ENCODE measurements around the gene ITIH2. TPM values are rescaled to one million over a fixed set of nuclear protein-coding genes. Genes with fewer than 3 reads are reported as not detected.

The ITIH2 gene
- total RNA-seq, 1 donor = not detected

DNA sequence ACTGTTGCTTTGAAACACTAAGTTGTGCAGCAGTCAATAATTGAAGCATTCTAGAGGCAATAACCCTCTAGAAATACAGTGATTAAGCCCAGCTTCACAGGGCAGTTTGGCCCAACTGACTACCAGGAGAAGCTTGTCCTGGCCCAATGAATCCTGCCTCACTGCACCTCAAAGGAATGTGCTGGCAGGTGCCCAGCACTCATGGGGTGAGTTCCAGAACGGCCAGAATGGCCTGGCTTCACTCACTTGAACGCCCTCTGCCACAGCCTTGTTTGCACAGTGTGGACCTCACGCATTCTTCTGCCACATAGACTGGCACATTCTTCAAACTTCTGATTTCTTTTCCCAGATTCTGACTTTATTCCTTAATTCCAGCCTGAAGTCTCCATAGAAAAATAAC, 6.6 kb upstream of the ITIH2 start:
- H3K79me2 ChIP-seq (ENCODE audit: insufficient read depth, low read length) = no peaks in the 10 kb centered on the region
- H4K20me1 ChIP-seq (ENCODE audit: insufficient read depth, low read length) = no peaks in the 10 kb centered on the region
- no peaks in the 10 kb centered on the region for H3K36me3 ChIP-seq (ENCODE audit: insufficient read depth, low read length)
- TF ChIP-seq, protein P1, sequence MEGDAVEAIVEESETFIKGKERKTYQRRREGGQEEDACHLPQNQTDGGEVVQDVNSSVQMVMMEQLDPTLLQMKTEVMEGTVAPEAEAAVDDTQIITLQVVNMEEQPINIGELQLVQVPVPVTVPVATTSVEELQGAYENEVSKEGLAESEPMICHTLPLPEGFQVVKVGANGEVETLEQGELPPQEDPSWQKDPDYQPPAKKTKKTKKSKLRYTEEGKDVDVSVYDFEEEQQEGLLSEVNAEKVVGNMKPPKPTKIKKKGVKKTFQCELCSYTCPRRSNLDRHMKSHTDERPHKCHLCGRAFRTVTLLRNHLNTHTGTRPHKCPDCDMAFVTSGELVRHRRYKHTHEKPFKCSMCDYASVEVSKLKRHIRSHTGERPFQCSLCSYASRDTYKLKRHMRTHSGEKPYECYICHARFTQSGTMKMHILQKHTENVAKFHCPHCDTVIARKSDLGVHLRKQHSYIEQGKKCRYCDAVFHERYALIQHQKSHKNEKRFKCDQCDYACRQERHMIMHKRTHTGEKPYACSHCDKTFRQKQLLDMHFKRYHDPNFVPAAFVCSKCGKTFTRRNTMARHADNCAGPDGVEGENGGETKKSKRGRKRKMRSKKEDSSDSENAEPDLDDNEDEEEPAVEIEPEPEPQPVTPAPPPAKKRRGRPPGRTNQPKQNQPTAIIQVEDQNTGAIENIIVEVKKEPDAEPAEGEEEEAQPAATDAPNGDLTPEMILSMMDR (IDR thresholded peaks at IDR 0.05; ENCODE audit: extremely low read depth, low read depth, low read length) = no peak
- no peaks in the 10 kb centered on the region for H3K27me3 ChIP-seq (ENCODE audit: insufficient read depth, low read length)
- DNase-seq (ENCODE audit: insufficient read length, low spot score, missing footprints) = no peak
- H3K4me1 ChIP-seq (ENCODE audit: insufficient read depth, low read length) = no peaks in the 10 kb centered on the region
- H3K9me3 ChIP-seq (ENCODE audit: low read depth, low read length) = no peaks in the 10 kb centered on the region
- no peak overlapping the region for H3K27ac ChIP-seq (ENCODE audit: low read depth, low read length)
- no peak overlapping the region for H3K4me3 ChIP-seq (ENCODE audit: insufficient read depth, low read length)
- H2AFZ ChIP-seq (ENCODE audit: low read length) = no peak overlapping the region
- no peak overlapping the region for H3K4me2 ChIP-seq (ENCODE audit: insufficient read depth, low read length)

- Histone ChIP-seq H2AFZ (ENCODE audit: low read length) (no peak overlapping the region), H4K20me1 (ENCODE audit: insufficient read depth, low read length) (no peaks in the 10 kb centered on the region), H3K27ac (ENCODE audit: low read depth, low read length) (no peak overlapping the region), H3K27me3 (ENCODE audit: insufficient read depth, low read length) (no peaks in the 10 kb centered on the region), H3K9me3 (ENCODE audit: low read depth, low read length) (no peaks in the 10 kb centered on the region), H3K36me3 (ENCODE audit: insufficient read depth, low read length) (no peaks in the 10 kb centered on the region), H3K4me2 (ENCODE audit: insufficient read depth, low read length) (no peak overlapping the region), H3K4me3 (ENCODE audit: insufficient read depth, low read length) (no peak overlapping the region), H3K4me1 (ENCODE audit: insufficient read depth, low read length) (no peaks in the 10 kb centered on the region), H3K79me2 (ENCODE audit: insufficient read depth, low read length) (no peaks in the 10 kb centered on the region)
- no peak for DNase-seq (ENCODE audit: insufficient read length, low spot score, missing footprints)
- TF ChIP-seq, protein P1 (IDR thresholded peaks at IDR 0.05; ENCODE audit: extremely low read depth, low read depth, low read length) = no peak
These were observed 5.7 kb upstream of the ITIH2 start for GRCh38 chr10:7697426-7697825.

DNA sequence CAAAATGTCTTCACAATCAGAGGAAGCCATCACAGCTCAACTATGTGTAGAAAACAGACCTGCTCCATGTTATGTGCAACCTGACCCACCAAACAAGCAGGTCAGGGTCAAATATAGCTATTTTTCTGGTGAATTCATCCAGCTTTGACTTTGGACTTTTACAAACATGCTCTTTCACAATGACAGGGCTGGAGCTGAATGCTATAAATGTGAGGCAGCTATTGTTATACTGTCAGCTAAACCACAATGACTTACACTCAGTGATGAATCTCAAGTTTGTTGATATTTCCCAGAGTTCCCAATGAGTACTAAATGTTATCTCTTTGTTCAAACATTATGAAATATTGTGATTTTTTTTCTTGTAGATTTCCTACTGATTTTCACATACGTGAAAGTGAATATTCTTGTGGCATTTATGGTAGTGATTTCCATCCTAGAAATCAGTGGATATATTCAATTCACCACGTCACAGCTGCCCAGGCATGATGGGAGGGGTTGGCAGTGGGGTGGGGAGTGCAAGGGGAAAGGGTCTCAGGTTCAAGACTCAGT, 2.5 kb upstream of the ITIH2 start:
- Histone ChIP-seq H3K79me2 (ENCODE audit: insufficient read depth, low read length) (no peaks in the 10 kb centered on the region), H3K4me1 (ENCODE audit: insufficient read depth, low read length) (no peaks in the 10 kb centered on the region), H3K9me3 (ENCODE audit: low read depth, low read length) (no peaks in the 10 kb centered on the region), H3K36me3 (ENCODE audit: insufficient read depth, low read length) (no peaks in the 10 kb centered on the region), H2AFZ (ENCODE audit: low read length) (no peak overlapping the region), H3K27me3 (ENCODE audit: insufficient read depth, low read length) (no peaks in the 10 kb centered on the region), H4K20me1 (ENCODE audit: insufficient read depth, low read length) (no peaks in the 10 kb centered on the region), H3K4me2 (ENCODE audit: insufficient read depth, low read length) (no peak overlapping the region), H3K4me3 (ENCODE audit: insufficient read depth, low read length) (no peak overlapping the region), H3K27ac (ENCODE audit: low read depth, low read length) (no peak overlapping the region)
- no peak for DNase-seq (ENCODE audit: insufficient read length, low spot score, missing footprints)
- TF ChIP-seq, protein P1 (IDR thresholded peaks at IDR 0.05; ENCODE audit: extremely low read depth, low read depth, low read length) = no peak

- H4K20me1 ChIP-seq (ENCODE audit: insufficient read depth, low read length) = no peaks in the 10 kb centered on the region
- TF ChIP-seq, protein P1 (IDR thresholded peaks at IDR 0.05; ENCODE audit: extremely low read depth, low read depth, low read length) = no peak
- H3K9me3 ChIP-seq (ENCODE audit: low read depth, low read length) = no peaks in the 10 kb centered on the region
- no peak for DNase-seq (ENCODE audit: insufficient read length, low spot score, missing footprints)
- H3K79me2 ChIP-seq (ENCODE audit: insufficient read depth, low read length) = no peaks in the 10 kb centered on the region
- H3K4me2 ChIP-seq (ENCODE audit: insufficient read depth, low read length) = no peak overlapping the region
- H3K4me1 ChIP-seq (ENCODE audit: insufficient read depth, low read length) = no peaks in the 10 kb centered on the region
- no peak overlapping the region for H3K4me3 ChIP-seq (ENCODE audit: insufficient read depth, low read length)
- H3K27ac ChIP-seq (ENCODE audit: low read depth, low read length) = no peak overlapping the region
- no peaks in the 10 kb centered on the region for H3K27me3 ChIP-seq (ENCODE audit: insufficient read depth, low read length)
- no peak overlapping the region for H2AFZ ChIP-seq (ENCODE audit: low read length)
- H3K36me3 ChIP-seq (ENCODE audit: insufficient read depth, low read length) = no peaks in the 10 kb centered on the region
These were observed 1.9 kb upstream of the ITIH2 start for GRCh38 chr10:7701158-7701742.

Data from osteoblast (primary cell).